Measurements from ENCODE around the gene VRK2. TPM values are rescaled to one million over a fixed set of nuclear protein-coding genes. Genes with fewer than 3 reads are reported as not detected.

Gene VRK2
- 36.1 and 36.3 TPM in 2 replicates for total RNA-seq (2014; rRNA removed; shearing (Covaris generic))
- polyA plus RNA-seq (2015; cell fraction: cytosol; rRNA removed), result 22.0 and 27.5 TPM in 2 replicates
- polyA plus RNA-seq (2015; cell fraction: nucleus; rRNA removed), result 31.6 and 32.7 TPM in 2 replicates

- in situ Hi-C loops (cut with HindIII; ENCODE audit: low pct_unique_long_range_greater_than_20kb, low sequenced_read_pairs), result no loop called here
- DNase-seq (ENCODE audit: low read depth, low spot score), result peak; percentile 94
Observed at GRCh38 chr2:58046585-58047372, at the start of gene VRK2. Gene VRK2, plus strand, starts transcription at chr2:58046806. Its CDS starts 2,026 bp downstream, at chr2:58048832.

- in situ Hi-C loops (cut with HindIII; ENCODE audit: low pct_unique_long_range_greater_than_20kb, low sequenced_read_pairs), result no loop called here
- no peak for DNase-seq (ENCODE audit: low read depth, low spot score)
Observed at GRCh38 chr2:58006256-58006951, 40.2 kb upstream of the VRK2 start.

- in situ Hi-C loops (cut with HindIII; ENCODE audit: low pct_unique_long_range_greater_than_20kb, low sequenced_read_pairs), result no loop called here
Observed at GRCh38 chr2:58006952-58007284, 39.7 kb upstream of the VRK2 start.

GRCh38 chr2:58010599-58010998 lies 36.0 kb upstream of the VRK2 start:
- in situ Hi-C loops (cut with HindIII; ENCODE audit: low pct_unique_long_range_greater_than_20kb, low sequenced_read_pairs), result no loop called here

More at GRCh38 chr2:58006952-58007284, 39.7 kb upstream of the VRK2 start:
- DNase-seq (ENCODE audit: low read depth, low spot score), result no peak

GRCh38 chr2:58019229-58019628 lies 27.4 kb upstream of the VRK2 start:
- in situ Hi-C loops (cut with HindIII; ENCODE audit: low pct_unique_long_range_greater_than_20kb, low sequenced_read_pairs), result no loop called here
- no peak for DNase-seq (ENCODE audit: low read depth, low spot score)

More at GRCh38 chr2:58010599-58010998, 36.0 kb upstream of the VRK2 start:
- no peak for DNase-seq (ENCODE audit: low read depth, low spot score)

- in situ Hi-C loops (cut with HindIII; ENCODE audit: low pct_unique_long_range_greater_than_20kb, low sequenced_read_pairs), result no loop called here
- DNase-seq (ENCODE audit: low read depth, low spot score), result no peak
Observed at GRCh38 chr2:58025150-58025933, 21.3 kb upstream of the VRK2 start.

- DNase-seq (ENCODE audit: low read depth, low spot score), result no peak
- in situ Hi-C loops (cut with HindIII; ENCODE audit: low pct_unique_long_range_greater_than_20kb, low sequenced_read_pairs), result no loop called here
Observed at GRCh38 chr2:58027029-58027428, 19.6 kb upstream of the VRK2 start.

GRCh38 chr2:58030771-58031170 lies 15.8 kb upstream of the VRK2 start:
- no peak for DNase-seq (ENCODE audit: low read depth, low spot score)
- in situ Hi-C loops (cut with HindIII; ENCODE audit: low pct_unique_long_range_greater_than_20kb, low sequenced_read_pairs), result no loop called here

GRCh38 chr2:58032016-58032763 lies 14.4 kb upstream of the VRK2 start:
- in situ Hi-C loops (cut with HindIII; ENCODE audit: low pct_unique_long_range_greater_than_20kb, low sequenced_read_pairs), result no loop called here
- no peak for DNase-seq (ENCODE audit: low read depth, low spot score)

GRCh38 chr2:58032764-58033080 lies 13.9 kb upstream of the VRK2 start:
- DNase-seq (ENCODE audit: low read depth, low spot score), result no peak
- in situ Hi-C loops (cut with HindIII; ENCODE audit: low pct_unique_long_range_greater_than_20kb, low sequenced_read_pairs), result no loop called here

GRCh38 chr2:58033530-58033929 lies 13.1 kb upstream of the VRK2 start:
- no peak for DNase-seq (ENCODE audit: low read depth, low spot score)
- in situ Hi-C loops (cut with HindIII; ENCODE audit: low pct_unique_long_range_greater_than_20kb, low sequenced_read_pairs), result no loop called here

GRCh38 chr2:58035352-58035751 lies 11.3 kb upstream of the VRK2 start:
- in situ Hi-C loops (cut with HindIII; ENCODE audit: low pct_unique_long_range_greater_than_20kb, low sequenced_read_pairs), result no loop called here
- DNase-seq (ENCODE audit: low read depth, low spot score), result no peak

- in situ Hi-C loops (cut with HindIII; ENCODE audit: low pct_unique_long_range_greater_than_20kb, low sequenced_read_pairs), result no loop called here
- no peak for DNase-seq (ENCODE audit: low read depth, low spot score)
Observed at GRCh38 chr2:58039170-58039611, 7.4 kb upstream of the VRK2 start.

- in situ Hi-C loops (cut with HindIII; ENCODE audit: low pct_unique_long_range_greater_than_20kb, low sequenced_read_pairs), result no loop called here
- DNase-seq (ENCODE audit: low read depth, low spot score), result peak; percentile 33
Observed at GRCh38 chr2:58042486-58042970, 4.1 kb upstream of the VRK2 start.

GRCh38 chr2:58044145-58044544 lies 2.5 kb upstream of the VRK2 start:
- in situ Hi-C loops (cut with HindIII; ENCODE audit: low pct_unique_long_range_greater_than_20kb, low sequenced_read_pairs), result no loop called here
- no peak for DNase-seq (ENCODE audit: low read depth, low spot score)

GRCh38 chr2:58045580-58046334 lies 849 bp upstream of the VRK2 start:
- in situ Hi-C loops (cut with HindIII; ENCODE audit: low pct_unique_long_range_greater_than_20kb, low sequenced_read_pairs), result no loop called here
- DNase-seq (ENCODE audit: low read depth, low spot score), result no peak

- no peak for DNase-seq (ENCODE audit: low read depth, low spot score)
- in situ Hi-C loops (cut with HindIII; ENCODE audit: low pct_unique_long_range_greater_than_20kb, low sequenced_read_pairs), result no loop called here
Observed at GRCh38 chr2:58046335-58046584, 346 bp upstream of the VRK2 start.
